Cerebellar cortex (tissue), 1 donor: Measurements from ENCODE around the gene LARP1.
"Not testable (repeated sequence)": the region's sequence is repeated elsewhere in the genome, so short reads cannot be mapped to it uniquely, and the experiment has no call there.

ENCODE experiments used
- DNase-seq: peaks from one replicate; pipeline ENCODE4 v3.0.0-alpha.2; 2015; ENCODE audit warnings: low spot score

LARP1 gene

DNA sequence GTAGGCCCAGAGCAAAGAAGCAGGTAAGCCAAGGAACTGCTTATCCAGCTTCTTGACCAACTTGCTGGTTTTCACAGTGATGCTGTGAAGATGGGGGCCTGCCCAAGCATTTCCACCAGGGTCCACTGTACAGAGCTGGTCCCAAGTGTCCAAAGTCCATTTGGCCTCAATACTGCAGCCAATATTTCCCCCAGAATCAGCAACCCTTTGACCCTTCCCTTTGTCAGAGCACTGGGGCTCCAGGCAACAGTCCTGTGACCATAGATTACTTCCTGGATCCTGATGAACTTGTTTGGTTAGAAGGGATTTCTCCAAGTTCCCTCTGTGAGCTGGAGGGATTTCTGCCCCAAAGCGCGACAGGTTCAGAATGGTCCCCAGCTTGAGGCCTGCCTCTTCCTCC lies 68.9 kb downstream of the LARP1 start:
- no peak for DNase-seq

DNA sequence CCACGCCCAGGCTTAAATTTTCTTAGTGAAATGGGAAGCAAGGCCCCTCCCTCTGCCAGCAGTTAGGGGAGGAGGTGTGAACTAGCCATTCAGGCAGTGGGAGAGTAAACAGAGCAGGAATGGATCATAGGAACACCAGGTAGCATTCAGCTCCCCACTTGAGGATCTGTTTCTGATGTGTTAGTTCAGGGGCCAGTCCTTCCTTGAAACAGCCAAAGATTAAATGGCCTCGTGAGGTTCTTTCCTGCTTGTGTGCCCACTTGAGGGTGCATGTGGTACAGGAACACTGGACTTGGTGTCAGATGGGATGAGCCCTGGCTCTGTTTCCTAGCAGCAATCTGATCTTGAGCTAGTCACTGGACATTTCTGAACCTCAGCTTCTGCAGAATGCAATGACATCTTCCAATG lies 74.0 kb downstream of the LARP1 start:
- DNase-seq = no peak

DNA sequence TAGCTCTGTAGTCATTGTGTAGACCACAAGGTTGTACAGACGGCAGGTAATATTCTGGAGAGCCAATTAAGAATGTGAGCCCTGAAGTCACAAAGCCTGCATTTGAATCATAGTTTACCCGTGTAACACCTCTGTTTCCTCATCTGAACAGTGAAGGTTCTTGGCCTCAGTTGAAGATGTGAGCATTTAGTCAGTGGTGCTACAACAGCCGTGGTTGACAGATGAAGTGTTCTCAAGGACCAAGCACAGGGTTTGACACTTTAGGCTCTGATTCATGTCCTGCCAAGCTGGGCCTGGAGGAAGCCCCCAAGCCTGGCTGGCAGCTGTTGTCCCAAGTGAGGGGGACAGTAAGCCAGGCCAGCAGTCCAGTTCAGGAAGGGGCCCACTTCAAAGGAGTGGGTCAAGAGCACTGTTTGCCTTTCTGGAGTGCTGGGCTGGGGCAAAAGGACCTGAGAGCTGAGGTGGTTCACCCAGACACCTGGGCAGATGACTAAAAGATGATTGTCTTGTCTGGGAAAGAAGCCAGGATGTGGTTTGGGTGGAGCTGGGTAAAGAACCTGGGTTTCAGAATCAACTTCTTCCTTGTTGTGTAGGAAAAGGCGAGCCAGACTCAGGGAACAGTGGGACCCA lies 74.5 kb downstream of the LARP1 start:
- DNase-seq = no peak

DNA sequence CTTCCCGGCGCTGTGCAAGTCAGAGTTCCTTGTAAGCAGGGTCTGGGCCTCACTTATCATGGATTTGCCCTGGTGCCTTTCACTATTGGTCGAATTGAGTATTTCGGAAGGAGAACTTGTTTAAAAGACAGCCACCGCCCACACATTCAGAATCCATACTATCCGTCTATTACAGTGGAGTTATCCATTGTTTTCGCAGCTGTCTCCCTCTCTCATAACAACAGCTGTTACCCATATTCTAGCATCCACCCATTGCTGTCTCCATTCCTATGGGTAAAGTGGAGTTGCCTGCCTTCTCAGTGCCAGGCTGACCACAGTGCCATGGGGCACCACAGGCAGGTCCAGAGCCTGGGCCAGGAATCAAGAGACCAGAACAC lies 75.0 kb downstream of the LARP1 start:
- DNase-seq = no peak

DNA sequence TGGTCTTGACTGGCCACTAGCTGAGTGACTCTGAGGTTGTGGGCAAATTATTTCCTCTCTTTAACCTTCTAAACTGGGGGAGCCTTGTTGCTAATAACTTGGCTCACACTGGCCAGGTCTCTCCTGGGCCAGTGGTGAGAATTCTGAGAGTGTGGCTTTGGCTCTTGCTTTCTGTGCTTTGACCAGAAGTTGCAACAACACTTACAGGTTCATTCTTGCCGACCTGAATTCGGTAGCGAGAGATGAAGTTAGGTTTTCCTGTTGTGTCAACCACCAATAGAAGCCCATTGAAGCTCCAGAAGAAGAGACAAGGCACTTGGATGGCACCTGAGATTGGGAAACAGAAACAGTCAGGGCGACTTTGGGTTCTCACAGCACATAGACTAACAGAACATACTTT lies 75.4 kb downstream of the LARP1 start:
- no peak for DNase-seq

DNA sequence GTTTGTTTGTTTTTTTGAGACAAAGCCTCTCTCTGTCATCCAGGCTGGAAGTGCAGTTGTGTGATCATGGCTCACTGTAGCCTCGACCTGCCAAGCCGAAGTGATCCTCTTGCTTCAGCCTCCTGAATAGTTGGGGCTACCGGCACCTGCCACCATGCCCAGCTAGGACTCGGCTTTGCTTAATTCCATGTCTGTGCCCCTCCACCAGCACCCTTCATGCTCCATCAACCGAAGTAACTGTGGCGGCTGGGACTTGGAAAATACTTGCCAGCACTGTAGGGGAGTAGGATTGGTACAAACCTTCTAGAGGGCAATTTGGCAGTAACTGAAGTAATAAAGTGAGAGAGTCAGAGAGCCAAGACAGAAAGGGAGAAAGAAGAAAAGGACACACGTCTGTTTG lies 76.3 kb downstream of the LARP1 start:
- no peak for DNase-seq

DNA sequence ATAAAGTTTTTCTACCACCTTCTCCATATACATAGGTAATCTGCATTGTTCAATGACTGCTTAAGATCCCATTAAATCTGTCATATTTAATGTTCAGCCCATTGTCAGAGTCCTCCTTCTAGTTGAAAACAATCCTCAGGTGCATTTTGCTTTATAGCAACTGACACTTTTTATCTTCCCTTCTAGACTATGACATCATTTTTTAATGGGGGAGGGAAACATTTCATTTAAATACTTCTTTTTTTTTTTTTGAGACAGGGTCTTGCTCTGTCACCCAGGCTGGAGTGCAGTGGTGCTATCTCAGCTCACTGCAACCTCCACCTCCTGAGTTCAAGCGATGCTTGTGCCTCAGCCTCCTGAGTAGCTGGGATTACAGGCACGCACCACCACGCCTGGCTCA lies 77.6 kb downstream of the LARP1 start:
- not testable (repeated sequence) for DNase-seq

DNA sequence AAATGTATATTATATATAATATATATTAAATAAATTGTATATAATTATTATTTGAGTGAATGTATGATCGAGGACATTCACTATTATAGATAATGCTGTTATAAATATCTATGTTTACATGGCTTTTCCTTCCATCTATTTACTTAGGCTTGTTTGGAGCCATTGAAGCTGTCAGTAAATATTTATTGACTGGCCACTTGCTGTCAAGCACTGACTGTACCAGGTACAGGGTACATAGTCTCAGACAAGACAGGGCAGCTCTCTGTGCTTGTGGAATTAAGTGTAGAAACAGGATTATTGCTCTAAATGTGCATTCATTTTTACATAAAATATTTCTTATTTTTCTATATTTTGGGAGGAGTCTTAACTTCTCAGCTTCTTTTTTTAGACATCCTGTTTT lies 78.9 kb downstream of the LARP1 start:
- no peak for DNase-seq

DNA sequence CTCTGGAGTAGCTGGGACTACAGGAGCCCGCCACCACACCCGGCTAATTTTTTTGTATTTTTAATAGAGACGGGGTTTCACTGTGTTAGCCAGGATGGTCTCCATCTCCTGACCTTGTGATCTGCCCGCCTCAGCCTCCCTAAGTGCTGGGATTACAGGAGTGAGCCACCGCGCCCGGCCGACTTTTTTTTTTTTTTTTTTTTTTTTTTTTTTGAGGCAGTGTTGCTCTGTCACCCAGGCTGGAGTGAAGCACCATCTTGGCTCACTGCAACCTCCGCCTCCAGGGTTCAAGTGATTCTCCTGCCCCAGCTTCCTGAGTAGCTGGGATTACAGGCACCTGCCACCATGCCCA lies 80.5 kb downstream of the LARP1 start:
- DNase-seq = not testable (repeated sequence)

DNA sequence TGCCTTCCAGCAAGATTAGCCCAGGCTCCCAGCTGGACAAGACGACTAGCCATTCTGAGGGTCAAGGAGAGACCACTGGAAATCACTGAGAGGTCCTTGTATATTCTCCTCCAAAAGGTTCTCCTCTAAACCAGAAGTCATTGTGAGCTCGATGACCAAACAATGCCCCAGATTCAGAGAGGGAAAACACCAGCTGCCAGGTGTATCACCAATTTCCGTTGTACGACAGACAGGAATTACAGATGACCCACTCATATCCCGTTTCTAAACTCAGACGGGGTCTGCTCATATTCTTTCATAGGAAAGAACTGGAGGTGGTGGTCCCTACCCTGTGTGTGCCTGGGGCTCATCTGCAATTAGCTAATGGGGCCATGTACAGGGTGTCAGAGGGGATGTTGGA lies 81.0 kb downstream of the LARP1 start:
- no peak for DNase-seq

DNA sequence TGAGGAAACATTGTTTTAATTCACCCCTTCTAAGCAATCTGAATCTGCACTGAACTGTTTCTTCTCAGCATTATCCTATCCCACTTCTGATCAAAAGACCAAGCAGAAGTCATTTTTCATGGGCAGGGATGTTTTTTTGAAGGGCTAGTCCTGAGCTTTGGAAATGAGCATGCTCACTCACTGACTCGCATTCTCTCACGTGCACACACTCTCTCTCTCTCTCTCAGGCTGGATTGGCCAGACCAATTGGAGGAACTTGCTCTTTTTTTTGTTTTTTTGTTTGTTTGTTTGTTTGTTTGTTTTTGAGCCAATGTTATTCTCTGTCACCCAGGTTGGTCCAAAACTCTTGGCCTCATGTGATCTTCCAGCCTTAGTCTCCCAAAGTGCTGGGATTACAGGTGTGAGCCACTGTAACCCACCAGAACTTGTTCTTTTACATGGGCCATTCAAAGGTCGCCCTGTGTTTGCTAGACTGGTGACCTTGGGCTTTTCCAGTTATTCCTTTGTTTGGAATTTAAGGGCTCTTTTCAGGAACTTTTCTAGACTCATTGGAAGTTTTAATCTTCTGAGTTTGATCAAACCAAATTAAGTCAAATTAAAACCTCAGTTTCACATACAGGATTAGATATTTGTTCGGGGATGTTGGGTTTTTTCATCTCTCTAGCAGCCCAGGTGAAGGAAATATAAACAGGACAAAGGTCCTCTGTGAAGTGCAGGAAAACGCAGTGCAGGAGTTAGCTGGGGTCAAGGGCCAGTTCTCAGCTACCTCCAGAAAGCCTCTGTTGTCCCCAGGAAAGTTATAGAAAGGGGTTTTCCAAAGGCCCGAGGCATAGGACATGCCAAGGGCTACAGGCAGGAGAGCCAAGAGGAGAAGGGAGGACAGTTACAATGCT lies 82.1 kb downstream of the LARP1 start:
- DNase-seq = no peak

DNA sequence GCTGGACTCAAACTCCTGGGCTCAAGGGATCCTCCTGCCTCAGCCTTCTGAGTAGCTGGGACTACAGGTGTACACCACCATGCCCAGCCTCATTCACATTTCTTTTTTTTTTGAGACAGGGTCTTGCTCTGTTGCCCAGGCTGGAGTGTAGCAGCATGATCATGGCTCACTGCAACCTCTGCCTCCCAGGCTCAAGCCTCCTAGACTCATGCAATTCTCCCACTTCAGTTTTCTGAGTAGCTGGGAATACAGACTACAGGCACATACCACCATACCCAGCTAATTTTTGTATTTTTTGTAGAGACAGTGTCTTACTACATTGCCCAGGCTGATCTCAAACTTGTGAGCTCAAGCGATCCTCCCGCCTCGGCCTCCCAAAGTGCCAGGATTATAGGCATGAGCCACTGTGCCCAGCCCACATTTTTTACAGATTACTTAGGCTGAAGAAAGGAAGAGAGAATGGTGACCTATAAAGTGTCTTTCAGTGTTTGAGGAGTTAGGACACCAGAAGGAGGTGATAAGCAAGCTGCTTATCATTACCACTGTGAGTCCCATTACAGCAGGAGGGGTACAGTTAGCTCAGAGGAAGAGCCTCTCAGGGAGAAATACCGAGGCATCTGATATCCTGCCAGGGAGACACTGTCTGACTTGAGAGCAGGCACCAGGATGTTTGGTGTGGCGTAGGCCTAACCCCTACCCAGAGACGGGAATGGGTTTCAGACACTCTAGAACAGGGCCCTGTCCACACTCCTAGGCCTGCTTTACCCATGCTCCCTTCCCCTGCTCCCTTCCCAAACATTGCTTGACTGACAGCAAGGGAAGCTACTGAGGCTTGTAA lies 85.5 kb downstream of the LARP1 start:
- DNase-seq = no peak

DNA sequence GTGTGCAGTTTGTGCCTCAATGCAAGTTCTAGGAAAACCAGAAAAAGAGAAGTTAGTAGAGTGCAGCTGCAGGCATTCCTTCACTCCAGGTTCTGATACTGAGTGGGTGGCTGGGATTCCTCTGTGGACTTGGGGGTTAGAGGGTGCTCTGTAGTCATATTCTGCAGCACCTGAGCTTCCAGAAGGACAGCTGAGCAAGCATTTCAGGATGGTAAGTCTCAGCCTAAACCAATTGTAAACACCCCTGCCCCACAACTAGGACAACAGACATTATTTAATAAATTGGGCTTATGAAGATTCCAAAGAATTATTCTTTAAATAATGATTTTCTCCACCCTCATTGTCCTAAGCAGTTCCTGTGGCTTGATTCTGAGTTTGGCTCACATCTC lies 86.1 kb downstream of the LARP1 start:
- DNase-seq = no peak

DNA sequence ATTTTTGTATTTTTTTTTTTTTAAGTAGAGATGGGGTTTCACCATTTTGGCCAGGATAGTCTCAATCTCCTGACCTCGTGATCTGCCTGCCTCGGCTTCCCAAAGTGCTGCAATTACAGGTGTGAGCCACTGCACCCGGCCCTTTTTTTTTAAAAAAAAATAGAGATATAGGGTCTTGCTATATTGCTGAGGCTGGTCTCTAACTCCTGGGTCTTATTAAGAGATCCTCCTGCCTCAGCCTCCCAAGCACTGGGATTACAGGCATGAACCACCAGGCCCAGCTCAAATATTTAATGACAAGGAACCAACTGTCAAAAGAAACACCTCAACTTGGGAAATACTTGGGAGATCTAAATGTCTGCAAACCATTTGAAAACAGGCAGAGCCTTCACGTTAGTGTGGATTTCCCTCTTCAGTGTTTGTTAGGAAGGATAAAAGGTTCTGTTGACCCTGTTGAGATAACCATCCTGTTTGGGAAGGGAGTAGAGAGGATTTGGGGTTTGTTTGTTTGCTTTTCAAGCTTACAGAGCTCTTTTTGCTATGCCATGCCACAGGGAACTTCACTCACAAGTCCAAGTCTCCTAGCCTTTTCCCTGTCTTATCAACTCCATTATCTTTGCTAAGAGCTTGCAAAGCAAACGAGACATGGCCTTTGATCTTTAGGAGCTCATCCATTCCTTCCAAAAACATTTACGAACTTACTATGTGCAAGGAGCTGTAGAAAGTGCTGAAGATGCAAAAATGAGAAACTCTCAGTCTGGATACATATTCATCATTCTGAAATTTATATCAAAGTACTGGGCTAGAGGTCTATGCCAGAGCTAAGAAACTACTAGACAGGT lies 87.7 kb downstream of the LARP1 start:
- no peak for DNase-seq

DNA sequence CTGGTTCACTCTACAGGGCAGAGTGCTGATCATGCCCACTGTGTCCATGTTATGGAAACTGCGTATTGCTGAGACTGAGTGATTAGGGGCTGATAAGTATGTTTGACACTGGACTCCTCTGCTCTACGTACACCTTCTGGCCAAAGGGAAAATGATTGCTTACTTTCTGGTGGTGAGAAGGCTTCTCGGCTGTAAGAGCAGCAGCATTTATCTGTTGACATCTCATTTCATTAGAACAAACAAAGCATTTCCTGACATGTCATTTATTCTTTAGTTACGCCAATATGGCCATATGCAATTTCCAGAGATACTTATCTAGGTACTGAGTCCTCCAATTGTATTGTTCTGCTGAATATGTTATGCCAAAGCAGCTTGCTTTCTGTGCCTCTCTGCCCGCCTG lies 89.6 kb downstream of the LARP1 start:
- DNase-seq = no peak

DNA sequence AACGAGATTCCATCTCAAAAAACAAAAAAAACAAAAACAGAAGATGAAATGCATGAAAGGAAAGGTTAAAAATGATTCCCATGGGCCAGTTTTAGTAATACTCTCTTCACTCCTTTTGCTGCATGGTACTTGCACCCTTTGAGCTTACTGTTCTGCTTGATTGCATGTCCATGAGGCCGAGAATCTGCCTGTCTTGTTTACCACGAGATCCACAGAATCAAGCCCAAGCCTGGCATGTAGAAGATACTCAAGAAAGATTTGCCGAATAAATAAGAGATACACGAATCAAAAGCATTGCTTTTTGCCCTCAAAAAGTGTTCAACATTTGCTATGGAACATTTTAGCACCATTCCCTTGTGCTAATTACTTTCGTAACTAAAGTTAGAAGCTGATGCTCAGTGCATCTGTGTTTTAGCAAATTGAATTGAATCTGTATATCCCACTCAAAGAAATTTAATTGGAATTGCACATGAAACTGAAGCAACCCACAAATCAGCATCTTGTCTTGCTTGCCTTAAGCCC lies 94.1 kb downstream of the LARP1 start:
- DNase-seq = no peak

DNA sequence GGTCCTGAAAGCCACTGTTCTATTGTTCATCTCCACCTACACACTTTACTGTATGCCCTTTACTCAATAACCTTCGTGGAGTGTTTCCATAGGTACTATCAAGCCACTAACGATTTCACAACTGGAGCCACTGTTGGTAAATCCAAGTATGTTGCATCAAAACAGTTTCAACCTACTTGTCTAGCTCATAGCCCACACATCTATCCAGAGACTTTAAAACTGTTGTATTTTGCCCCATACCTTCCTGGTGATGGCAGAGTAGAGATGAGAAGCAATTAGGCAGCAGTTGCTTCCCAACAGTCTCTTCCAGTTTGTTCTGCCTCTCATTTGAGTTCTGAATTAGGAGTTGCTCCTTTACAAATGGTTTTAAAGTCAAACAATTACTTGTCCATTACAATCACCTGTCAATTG lies 94.6 kb downstream of the LARP1 start:
- peak; percentile 17 for DNase-seq

DNA sequence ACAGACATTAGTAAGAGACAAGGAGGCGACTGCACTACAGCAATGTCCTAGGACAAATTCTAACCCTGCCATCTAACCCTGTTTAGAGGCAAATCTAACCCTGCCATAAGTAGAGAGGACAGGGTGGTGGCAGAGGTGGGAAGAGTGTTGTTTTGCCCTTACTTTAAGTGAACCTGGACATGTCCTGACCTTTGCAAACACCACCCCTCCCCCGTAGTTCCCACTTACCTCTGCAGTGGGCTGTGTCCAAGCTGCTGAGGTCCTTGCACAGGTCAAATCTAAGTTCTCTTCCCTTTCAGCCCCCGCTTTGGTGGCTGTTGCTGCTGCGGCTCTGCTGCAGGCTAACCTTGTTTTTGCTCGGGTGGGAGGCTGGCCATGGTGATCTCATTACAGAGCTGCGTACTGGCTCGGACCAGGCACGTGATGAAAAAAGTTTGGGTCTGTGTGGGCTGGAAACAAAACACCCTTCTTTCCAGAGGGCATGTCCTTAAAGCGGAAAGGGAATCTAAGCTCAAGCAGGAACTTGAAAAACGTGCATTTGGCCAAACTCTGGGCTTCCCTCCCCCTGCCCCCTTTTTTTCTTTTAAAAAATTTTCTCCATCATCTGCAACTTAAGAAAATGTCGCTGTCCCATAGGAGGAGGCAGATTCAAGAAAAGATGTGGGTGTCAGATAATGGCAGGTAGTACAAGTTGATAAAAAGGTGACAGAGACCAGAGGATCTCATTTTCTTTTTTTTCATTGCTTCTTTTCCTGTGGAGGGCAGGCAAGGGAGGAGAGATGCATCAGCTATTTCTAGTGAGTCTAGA lies 95.3 kb downstream of the LARP1 start, which contains the start of gene FAXDC2:
TSS of gene FAXDC2 (minus strand) at position 349 of the 808 bp plus-strand sequence. CDS start 12,425 bp downstream, outside the sequence.
- DNase-seq = peak; percentile 58

DNA sequence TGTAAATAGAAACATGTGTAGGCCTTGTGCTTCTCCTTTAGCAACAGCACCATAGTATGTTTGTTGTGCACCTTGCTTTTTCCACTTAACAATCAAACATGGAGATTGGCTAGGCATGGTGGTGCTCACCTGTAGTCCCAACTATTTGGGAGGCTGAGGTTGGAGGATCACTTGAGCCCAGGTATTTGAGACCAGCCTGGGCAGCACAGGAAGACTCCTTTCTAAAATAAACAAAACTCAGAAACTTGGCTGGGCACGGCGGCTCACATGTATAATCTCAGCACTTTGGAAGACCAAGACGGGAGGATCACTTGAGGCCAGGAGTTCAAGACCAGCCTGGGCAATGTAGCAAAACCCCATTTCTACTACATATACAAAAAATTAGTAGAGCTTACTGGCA lies 96.2 kb downstream of the LARP1 start:
- DNase-seq = no peak

DNA sequence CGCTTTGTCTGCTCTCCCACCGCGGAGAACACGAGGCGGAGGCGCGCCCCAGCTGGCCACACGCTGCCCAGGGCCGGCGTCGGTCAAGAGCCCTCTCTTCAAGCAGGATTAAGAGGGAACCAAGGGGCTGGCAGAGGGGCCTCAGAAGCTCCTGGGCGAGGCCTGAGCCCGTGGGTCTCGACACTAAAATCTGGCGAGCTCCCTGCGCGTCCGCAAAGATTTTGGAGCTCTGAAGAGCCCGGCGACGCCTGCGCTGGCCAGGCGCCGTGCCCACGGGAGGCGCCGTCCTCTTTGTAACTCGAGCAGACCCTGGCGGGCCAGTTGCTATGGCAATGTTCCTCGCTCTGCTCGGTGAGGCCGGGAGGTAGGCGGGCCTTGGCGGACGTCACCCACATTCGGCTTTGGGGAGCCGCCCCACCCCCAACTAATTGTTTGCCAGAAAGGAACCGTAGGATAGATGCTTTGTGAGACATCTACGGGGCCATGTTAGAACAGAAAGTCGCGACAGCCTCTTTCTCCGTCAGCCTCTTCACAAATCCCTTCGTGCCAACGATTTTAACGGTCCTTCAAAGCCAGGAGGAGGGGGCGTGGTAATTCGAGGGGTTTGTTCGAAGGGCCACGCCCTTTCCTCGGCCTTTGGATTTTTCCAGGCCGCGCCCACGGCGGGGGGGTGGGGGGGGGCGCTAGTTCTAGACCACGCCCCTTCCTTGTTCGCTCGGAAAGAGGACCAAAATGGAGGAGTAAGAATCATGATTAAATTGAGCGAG lies 102.5 kb downstream of the LARP1 start:
- peak; percentile 96 for DNase-seq
